ENCODE measurements around the gene MYL5.
"Not testable (repeated sequence)": the region's sequence is repeated elsewhere in the genome, so short reads cannot be mapped to it uniquely, and the experiment has no call there.

Gene MYL5

GRCh38 chr4:684623-685327 is 10.4 kb downstream of the MYL5 start:
- DNase-seq (ENCODE audit: low read depth in 2 of 3, low spot score in 1 of 3): no peak

- no peak for DNase-seq (ENCODE audit: low read depth in 2 of 3, low spot score in 1 of 3)
Observed at GRCh38 chr4:685679-686412, 11.5 kb downstream of the MYL5 start.

DNA sequence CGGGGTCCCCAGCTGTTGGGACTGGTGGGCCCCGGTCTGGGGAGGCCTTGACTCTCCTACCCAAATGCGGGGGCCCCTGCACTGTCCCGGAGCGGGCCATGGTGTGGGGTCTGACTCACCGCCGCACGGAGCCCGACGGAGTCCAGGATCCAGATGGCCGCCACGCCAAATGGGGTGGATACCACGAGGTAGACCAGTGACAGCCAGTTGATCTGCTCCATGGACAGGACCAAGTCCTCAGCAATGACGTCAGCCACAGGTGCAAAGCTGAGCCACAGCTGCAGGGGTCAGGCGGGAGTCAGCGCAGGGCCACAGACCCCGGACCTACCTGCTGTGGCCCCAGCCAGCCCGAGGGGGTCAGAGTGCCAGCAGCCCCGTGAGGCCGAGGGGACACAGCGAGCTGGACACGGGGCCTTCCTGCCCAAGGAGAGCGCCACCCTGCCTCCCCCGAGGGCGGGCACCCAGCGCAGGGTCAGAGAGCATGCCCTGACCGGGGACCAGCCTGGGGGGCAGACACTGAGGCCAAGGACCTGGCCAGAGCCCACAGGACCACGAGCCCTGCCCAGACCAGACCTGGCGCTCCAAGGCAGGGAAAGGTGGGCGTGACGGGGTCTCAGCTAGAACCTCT is 12.2 kb downstream of the MYL5 start:
- DNase-seq (ENCODE audit: low read depth in 2 of 3, low spot score in 1 of 3): no peak

DNA sequence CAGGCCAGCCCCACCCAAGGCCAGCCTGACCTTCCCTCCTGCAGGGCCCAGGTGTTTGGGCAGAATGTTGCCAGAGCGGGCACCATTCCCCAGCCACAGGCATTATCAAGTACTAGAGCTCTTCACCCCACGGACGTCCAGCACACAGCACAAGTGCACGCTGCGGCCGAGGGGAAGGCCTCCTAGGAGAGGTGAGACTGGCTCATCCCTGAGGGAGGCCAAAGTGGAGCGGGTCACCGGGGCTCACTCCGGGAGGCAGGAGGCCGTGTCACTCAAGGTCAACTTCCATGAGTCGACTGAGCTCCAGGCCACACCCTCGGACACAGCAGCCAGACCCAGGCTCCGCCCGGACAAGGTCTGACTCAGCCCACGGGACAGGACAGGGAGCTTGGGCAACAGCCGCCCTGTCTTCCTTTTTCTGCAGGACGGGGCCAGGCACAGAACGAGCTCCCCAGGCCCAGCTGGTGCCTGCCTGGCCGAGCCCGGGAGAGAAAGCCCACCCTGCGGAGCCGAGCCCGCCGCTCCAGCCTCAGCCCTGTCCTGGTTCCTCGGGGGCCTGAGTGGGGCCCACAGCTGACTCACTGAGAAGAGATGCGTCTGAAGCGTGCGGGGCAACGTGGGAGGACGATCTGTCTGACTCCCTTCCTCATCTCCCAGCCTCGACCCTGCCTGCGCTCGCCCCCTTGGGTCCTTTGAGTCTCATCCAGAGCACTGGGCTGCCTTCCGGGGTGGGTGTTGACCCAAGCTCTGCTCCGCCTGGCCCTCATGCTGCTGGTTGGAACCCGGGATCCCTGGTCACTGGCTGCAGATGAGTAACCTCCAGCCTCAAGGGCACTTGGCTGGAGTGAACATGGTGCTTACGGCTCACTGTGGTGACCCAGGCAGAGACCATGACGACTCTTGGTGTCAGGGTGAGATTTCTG is 13.0 kb downstream of the MYL5 start:
- DNase-seq (ENCODE audit: low read depth in 2 of 3, low spot score in 1 of 3): no peak

DNA sequence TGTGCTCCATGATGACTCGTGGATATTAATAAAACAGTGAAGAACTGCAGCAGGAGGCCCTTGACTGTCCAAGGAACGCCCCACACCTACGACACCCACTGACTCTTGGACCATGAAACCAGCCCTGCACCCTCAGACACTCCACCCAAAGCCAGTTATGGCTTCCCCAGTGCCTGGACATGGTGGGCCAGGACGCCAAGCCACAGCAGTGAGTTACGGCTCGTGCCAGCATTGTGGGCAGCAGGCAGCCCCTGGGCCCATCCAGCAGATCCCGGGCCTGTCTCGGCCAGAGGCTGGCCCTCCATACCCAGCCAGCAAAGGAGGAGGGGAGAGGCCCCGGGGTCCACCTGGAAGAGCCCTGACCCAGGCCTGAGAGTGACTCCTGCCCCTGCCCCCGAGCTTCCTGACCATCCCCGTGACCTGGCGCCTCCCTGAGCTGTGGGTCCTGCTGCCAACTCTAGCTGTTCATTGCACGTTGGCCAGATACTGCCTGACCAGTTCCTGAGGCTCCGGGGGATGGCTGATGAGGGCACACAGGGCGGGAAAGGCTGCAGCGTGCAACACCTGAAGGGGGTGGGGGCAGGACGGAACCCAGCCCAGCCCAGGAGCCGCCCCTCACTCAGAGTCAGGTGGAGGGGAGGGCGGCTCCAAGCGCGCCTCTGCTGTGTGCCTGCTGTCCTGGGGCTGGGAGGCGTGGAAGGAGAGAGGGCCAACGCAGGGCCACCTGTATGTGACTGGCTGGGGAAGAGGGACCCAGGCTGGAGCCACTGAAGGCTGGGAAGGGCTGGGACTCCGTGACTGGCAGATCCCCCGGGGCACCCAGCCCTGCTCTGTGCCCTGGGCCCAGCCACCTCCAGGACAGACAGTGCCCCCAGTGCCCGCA is 13.9 kb downstream of the MYL5 start:
- no peak for DNase-seq (ENCODE audit: low read depth in 2 of 3, low spot score in 1 of 3)

- no peak for DNase-seq (ENCODE audit: low read depth in 2 of 3, low spot score in 1 of 3)
Observed at GRCh38 chr4:688854-689681, 14.7 kb downstream of the MYL5 start, which contains the start of gene SLC49A3. SLC49A3 (minus strand) TSS chr4:689151; CDS start chr4:689127, 24 bp downstream.

- DNase-seq (ENCODE audit: low read depth in 2 of 3, low spot score in 1 of 3): no peak
Observed at GRCh38 chr4:689723-690122, 15.4 kb downstream of the MYL5 start.

GRCh38 chr4:692771-693554 is 18.6 kb downstream of the MYL5 start:
- no peak for DNase-seq (ENCODE audit: low read depth in 2 of 3, low spot score in 1 of 3)

GRCh38 chr4:694341-694940 is 20.1 kb downstream of the MYL5 start:
- DNase-seq (ENCODE audit: low read depth in 2 of 3, low spot score in 1 of 3): not testable (repeated sequence)

- no peak for DNase-seq (ENCODE audit: low read depth in 2 of 3, low spot score in 1 of 3)
Observed at GRCh38 chr4:699816-700580, 25.7 kb downstream of the MYL5 start.

DNA sequence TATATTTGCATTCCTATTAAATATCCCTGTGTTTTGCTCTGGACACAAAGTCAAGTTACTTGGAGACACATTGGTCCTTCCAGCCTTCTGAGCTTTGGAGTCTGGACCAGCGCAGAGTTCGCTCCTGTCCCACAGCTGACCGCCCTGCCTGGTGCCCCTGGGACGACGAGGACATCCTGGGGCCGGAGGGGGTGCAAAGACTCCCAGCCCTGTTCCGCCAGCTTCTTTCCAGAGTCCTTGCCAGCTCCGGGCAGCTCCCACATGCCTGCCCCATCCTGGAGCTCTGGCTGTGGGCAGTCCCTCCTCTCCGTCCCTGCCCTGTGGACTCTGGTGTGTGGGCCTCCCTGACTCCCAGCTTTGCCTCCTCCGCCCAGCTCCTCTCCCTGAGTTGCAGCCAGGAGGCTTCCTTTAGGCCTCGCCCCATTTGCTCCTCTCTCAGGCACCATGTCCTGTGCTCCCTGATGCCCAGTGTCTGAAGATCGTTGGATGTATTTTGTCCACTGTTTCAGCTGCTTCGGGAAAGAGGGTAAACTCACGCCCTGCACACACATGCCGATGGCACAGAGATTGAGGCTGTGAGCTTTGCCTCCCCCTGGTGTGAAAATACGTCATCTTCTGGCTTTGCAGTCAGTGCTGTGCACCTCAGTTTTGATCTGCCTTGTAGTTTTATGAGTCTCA is 26.4 kb downstream of the MYL5 start:
- DNase-seq (ENCODE audit: low read depth in 2 of 3, low spot score in 1 of 3): no peak

GRCh38 chr4:702618-703048 is 28.3 kb downstream of the MYL5 start:
- DNase-seq (ENCODE audit: low read depth in 2 of 3, low spot score in 1 of 3): no peak

GRCh38 chr4:703336-704197 is 29.2 kb downstream of the MYL5 start:
- no peak for DNase-seq (ENCODE audit: low read depth in 2 of 3, low spot score in 1 of 3)

DNA sequence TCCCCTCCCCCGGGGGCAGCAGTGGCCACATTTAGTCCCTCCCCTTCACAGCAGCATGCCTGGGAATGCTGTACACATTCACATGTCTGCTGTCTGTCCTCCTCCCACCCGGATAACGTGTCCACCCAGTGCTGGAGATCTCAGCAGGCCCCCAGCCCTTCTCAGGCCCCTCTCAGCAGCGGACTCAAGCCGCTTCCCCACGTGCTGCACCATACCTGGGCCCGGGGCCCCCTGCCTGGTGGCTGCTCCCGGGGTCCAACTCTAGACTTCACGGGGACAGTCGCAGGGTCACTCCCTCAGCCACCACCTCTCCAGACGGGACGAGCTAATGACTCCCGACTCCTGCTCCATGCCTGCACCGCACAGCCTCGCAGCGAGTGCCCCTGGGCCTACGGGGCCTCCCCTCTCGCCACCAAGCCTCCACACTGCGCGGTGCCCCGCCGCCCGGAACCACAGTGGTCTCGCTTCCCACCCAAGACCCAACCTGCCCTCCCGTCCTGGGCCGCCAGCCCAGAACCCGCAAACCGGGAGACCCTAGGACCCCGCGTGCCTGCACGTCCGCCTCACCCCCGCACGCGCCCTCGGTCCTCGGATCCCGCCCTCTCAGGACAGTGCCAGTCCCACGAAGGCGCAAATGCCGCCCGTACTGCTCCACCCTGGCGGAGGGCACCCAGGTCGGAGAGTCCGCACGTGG is 30.0 kb downstream of the MYL5 start:
- no peak for DNase-seq (ENCODE audit: low read depth in 2 of 3, low spot score in 1 of 3)

- no peak for DNase-seq (ENCODE audit: low read depth in 2 of 3, low spot score in 1 of 3)
Observed at GRCh38 chr4:704971-705277, 30.6 kb downstream of the MYL5 start.

Data from stimulated activated CD4-positive, alpha-beta T cell treated with anti-CD3 and anti-CD28 coated beads, Interleukin-12 subunit alpha, Interleukin-12 subunit beta, amount 100 ng/mL, for 48 hours (primary cell).